Measurements from ENCODE around the gene SEL1L3. TPM values are rescaled to one million over a fixed set of nuclear protein-coding genes. Genes with fewer than 3 reads are reported as not detected.
A peak's percentile ranks its signal among the peaks of the same experiment; 100 is the strongest.

Gene SEL1L3
- total and polyA plus RNA-seq, 9 of the 15 experiments (the other 6 are each of a cell fraction or from before 2014, with no cell fraction given), result 10.0 to 44.3 (median 21.6) TPM

DNA sequence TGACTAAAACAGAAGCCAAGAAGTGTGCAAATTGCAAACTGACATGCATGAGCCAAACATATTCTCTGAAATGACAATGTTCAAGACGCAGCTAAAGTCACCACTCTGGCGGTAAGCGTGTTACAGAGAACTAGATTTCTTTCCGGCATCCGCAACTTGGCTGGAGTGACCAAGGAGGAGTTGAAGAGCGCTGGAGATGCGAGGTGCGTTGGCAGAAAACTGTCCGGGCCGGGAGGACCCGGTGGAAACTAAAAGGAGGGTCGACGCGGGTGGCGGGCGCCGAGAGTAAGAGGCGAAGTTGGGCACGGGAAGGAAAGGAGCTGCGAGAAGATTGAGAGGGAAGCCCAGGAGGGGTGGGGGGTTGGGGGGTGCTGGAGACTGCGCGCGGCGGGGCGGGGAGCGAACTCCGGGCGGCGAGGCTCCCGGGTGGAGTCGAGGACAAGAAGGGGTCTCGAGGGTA is 807 bp downstream of the SEL1L3 start:
- Histone ChIP-seq H3K79me2 (ENCODE audit: control insufficient read depth, insufficient read depth, low read length) (peaks cover 49% of the 10 kb centered on the region), H3K9me3 (replicated peaks; ENCODE audit: control insufficient read depth, insufficient read depth, low read depth, low read length) (no peaks in the 10 kb centered on the region), H2AFZ (ENCODE audit: low read depth, low read length) (peak overlapping the region; percentile 79), H3K4me3 (peak overlapping the region; percentile 78), H3K36me3 (ENCODE audit: control insufficient read depth, insufficient read depth, low read length) (no peaks in the 10 kb centered on the region), H3K27ac (ENCODE audit: extremely low read depth, low read depth, low read length) (peak overlapping the region; percentile 77), H4K20me1 (replicated peaks; ENCODE audit: control insufficient read depth, insufficient read depth, low read length) (no peaks in the 10 kb centered on the region; the same call in 1 of the 2 replicates), H3K27me3 (ENCODE audit: control insufficient read depth in 2 of 2, insufficient read depth in 2 of 2, low read length in 2 of 2) (peaks cover 2 to 3% of the 10 kb centered on the region in 2 experiments; a peak in 1 of 5 replicates), H3K9ac (ENCODE audit: insufficient read depth in 1 of 2, low read depth in 2 of 2, low read length in 2 of 2) (peak overlapping the region; percentile 81 to 96), H3K4me2 (ENCODE audit: insufficient read depth, low read length) (peak overlapping the region; percentile 80), H3K9me1 (ENCODE audit: control insufficient read depth, insufficient read depth, low read length) (no peaks in the 10 kb centered on the region), H3K4me1 (replicated peaks in 1 of 2; ENCODE audit: control insufficient read depth in 2 of 2, insufficient read depth in 2 of 2, low read length in 2 of 2) (peaks cover 16 to 27% of the 10 kb centered on the region in 2 experiments; a peak in 4 of 5 replicates)
- intact Hi-C loops (cut with micrococcal nuclease) (loop anchor here (1.0 kb wide), 1 partner anchor 52 kb away; the partner anchor contains the start of gene SMIM20), in situ Hi-C loops (cut with MboI) (no loop called here)
- ChIA-PET POLR2A (interaction anchor here (0.7 to 1.5 kb wide), 4 partner anchors 8 to 22 kb away, joined by 3 to 4 read pairs (median 4); no protein-coding TSS in a partner anchor), CTCF (ENCODE audit: low intra/inter-chr PET ratio) (no interaction called here)
- FAIRE-seq (peak; percentile 83), ATAC-seq (peak; percentile 46), DNase-seq (ENCODE audit: extremely low read depth in 1 of 4, low spot score in 3 of 4) (peak in 1 of 4 experiments; percentile 59)
- TSS peak; percentile 92 for BruUV-seq (replicated peaks)
- 0% methylated on average over 20 of the region's 32 CpGs for WGBS (ENCODE audit: insufficient coverage, low coverage, missing lambda C conversion rate)
- TF ChIP-seq BDP1 (IDR thresholded peaks at IDR 0.05; ENCODE audit: insufficient read depth, insufficient read length) (no peak), MED1 (CRISPR knock-in tag; IDR thresholded peaks at IDR 0.05; ENCODE audit: borderline replicate concordance) (no peak), HNRNPH1 (optimal IDR thresholded peaks at IDR 0.05; ENCODE audit: low read depth, low read length) (no peak), ARID2 (IDR thresholded peaks at IDR 0.05) (no peak), NBN (IDR thresholded peaks at IDR 0.05; ENCODE audit: low read depth) (no peak), BACH1 (tag; IDR thresholded peaks at IDR 0.05) (no peak), REST (IDR thresholded peaks at IDR 0.05; ENCODE audit: borderline replicate concordance) (no peak), REST (CRISPR knock-in tag; IDR thresholded peaks at IDR 0.05; ENCODE audit: low read depth) (no peak), RBFOX2 (IDR thresholded peaks at IDR 0.05; ENCODE audit: low read depth, low read length) (peak; percentile 68; the same call in 1 of the 2 replicates), MTA3 (IDR thresholded peaks at IDR 0.05; ENCODE audit: borderline replicate concordance) (no peak)
- TF ChIP-seq, protein P1, sequence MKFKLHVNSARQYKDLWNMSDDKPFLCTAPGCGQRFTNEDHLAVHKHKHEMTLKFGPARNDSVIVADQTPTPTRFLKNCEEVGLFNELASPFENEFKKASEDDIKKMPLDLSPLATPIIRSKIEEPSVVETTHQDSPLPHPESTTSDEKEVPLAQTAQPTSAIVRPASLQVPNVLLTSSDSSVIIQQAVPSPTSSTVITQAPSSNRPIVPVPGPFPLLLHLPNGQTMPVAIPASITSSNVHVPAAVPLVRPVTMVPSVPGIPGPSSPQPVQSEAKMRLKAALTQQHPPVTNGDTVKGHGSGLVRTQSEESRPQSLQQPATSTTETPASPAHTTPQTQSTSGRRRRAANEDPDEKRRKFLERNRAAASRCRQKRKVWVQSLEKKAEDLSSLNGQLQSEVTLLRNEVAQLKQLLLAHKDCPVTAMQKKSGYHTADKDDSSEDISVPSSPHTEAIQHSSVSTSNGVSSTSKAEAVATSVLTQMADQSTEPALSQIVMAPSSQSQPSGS (CRISPR knock-in tag; IDR thresholded peaks at IDR 0.05), result no peak
- TF ChIP-seq, protein P2, sequence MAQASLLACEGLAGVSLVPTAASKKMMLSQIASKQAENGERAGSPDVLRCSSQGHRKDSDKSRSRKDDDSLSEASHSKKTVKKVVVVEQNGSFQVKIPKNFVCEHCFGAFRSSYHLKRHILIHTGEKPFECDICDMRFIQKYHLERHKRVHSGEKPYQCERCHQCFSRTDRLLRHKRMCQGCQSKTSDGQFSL (CRISPR knock-in tag; IDR thresholded peaks at IDR 0.05), result 0 out of 2 replicates have a peak, but pooled peaks have one; percentile 17
- TF ChIP-seq, protein P2 (tag; IDR thresholded peaks at IDR 0.05), result peak in 1 of 2 experiments; percentile 64; a peak in 2 of 4 replicates
